ENCODE data around the gene ORM2. TPM values are rescaled to one million over a fixed set of nuclear protein-coding genes. Genes with fewer than 3 reads are reported as not detected.

ORM2 gene
- total and polyA plus RNA-seq, 2 of the 8 experiments (the other 6 are each of a cell fraction or from before 2014, with no cell fraction given), result 1.3 TPM; not detected in 1

- TF ChIP-seq CHD7 (IDR thresholded peaks at IDR 0.05; ENCODE audit: insufficient replicate concordance, low read length) (no peak), BRCA1 (IDR thresholded peaks at IDR 0.05; ENCODE audit: low read depth, low read length) (no peak), HDAC2 (IDR thresholded peaks at IDR 0.05; ENCODE audit: borderline replicate concordance in 1 of 2, low read depth in 2 of 2, low read length in 2 of 2) (no peak), CTBP2 (IDR thresholded peaks at IDR 0.05; ENCODE audit: borderline replicate concordance, insufficient read depth, insufficient read length, low read length) (no peak), TEAD4 (IDR thresholded peaks at IDR 0.05; ENCODE audit: low read depth, low read length) (no peak), TBP (IDR thresholded peaks at IDR 0.05; ENCODE audit: low read depth, low read length) (no peak), JUN (IDR thresholded peaks at IDR 0.05; ENCODE audit: low read depth, low read length) (no peak), ASH2L (IDR thresholded peaks at IDR 0.05; ENCODE audit: low read length) (no peak), KDM4A (IDR thresholded peaks at IDR 0.05; ENCODE audit: low read depth, low read length, severe bottlenecking) (no peak), SIN3A (conservative IDR thresholded peaks at IDR 0.05 in 1 of 2, IDR thresholded peaks at IDR 0.05 in 1 of 2; ENCODE audit: low read depth in 1 of 2, low read length in 2 of 2) (no peak)
Measured at GRCh38 chr9:114289106-114289505, 40.6 kb upstream of the ORM2 start (continued).
